ENCODE results near the gene GNG13.
"Not testable (repeated sequence)": the region's sequence is repeated elsewhere in the genome, so short reads cannot be mapped to it uniquely, and the experiment has no call there.

The GNG13 gene

DNA sequence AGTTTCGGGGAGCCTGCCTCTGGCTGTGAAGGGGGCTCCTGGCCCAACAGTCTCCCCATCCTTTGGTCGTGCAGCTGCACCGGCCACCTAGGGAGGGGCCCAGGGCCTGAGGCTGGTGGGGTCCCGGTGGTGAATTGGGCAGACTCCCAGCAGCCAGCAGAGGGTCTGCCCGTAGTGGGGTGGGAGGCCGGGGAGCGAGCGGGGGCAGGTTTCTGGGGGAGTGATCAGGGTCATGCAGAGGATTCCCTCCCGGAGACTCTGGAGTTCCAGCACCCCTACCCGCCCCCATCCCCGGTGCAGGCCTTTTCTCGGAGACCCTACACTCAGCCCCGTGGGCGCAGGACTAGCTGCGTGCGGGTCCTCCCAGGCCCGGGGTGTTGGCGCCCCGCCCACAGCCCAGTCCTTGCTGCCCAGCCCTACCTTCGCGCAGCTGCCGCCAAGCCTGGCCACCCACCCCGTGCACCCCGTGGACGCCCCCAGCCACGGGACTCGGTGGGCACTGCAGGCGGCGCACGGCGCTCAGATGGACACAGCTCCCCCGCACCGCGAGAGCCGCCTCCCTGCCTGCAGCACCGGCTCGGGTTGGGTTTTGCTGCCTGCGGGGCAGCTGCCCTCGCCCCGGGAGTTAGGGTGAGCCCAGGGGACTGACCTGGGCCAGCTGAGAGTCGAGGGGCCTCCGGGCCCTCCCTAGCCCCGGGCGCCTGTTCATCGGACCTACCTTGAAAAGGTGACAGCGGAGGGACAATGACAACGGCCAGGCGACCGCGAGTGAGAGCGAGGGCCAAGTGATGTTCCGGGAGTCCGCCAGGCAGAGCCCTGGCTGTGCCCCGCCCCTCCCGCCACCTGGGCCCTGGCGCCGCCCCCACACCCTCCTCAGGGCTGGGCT is at the start of gene GNG13:
Gene GNG13, minus strand, starts transcription at position 787 of the 886 bp plus-strand sequence. CDS start 1,657 bp downstream, outside the sequence.
- DNase-seq = no peak

DNA sequence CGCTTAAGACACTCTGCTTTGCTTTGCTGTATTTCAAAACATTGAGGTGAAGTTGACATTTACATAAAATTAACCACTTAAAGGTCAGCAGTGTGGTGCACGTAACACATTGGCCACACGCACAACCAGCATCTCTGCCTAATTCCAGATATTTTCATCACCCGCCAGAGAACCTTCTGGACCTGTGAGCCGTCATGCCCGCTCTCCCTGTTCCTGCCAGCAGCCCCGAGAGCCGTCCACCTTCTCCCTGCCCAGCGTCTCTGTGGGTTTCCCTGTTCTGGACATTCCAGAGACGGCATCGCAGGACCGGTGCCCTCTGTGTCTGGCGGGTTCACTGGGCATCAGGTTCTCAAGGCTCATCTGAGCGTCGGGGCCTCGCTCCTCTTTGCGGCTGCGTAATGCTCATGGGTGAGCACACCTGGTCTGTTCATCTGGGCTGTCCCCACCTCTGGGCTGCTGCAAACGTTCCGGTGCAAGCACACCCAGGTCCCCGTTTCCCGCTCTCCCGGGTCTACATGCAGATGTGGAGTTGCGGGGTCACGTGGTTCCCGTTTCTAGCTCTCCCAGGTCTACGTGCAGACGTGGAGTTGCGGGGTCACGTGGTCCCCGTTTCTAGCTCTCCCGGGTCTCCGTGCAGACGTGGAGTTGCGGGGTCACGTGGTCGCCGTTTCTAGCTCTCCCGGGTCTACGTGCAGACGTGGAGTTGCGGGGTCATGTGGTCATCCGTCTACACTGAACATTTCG is 48.1 kb upstream of the GNG13 start:
- no peak for DNase-seq

DNA sequence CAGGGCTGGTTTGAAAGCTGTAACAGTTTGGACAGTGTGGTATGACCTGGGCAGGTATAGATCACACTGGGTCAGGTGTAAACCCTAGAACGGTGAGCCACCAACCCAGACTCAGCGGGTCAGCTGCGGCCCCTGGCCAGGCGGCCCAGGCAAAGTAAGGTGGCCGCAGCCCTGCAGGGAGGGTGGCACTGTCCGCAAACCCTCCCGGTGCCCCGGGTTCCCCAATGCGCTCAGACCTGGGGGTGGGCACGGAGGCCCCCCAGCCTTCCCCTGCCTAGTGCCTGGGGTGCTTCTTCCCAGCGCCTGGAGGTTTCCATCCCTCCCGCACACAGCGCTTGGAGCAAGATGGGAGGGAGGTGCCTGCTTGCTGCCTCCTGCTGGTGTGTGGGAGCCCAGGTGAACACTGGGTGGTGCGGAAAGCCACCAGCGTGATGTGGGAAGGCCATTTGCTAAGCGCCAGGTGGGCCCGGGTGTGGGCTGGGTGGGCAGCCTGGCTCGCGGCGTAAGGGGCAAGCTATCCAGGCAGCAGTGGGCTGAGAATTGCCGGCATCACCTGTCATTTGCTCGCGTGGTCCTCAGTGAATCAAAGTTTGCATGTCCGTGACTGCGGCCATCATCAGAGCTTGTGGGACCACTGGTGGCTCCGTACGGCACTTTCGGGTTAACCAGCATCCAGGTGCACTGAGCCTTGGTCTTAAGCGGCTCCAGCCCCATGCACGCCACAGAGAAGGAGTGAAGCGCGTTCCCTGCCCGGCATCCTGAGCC is 47.3 kb upstream of the GNG13 start:
- no peak for DNase-seq

DNA sequence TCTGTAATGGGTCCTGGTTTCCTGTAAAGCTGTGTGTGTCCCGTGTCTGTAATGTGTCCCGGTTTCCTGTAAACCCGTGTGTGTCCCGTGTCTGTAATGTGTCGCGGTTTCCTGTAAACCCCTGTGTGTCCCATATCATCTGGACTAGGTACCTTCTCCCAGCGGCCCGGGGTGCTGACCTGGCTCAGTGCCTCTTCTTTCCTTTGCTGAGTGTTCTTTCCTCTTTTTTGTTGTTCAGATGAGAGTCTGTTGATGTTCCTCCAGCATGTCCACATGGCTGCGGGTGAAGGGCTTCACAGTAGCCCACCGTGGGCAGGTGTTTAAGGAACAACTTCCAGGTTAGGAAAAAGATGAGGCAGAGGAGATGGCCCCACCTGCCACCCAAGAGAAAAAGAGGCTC is 46.6 kb upstream of the GNG13 start:
- DNase-seq = no peak

DNA sequence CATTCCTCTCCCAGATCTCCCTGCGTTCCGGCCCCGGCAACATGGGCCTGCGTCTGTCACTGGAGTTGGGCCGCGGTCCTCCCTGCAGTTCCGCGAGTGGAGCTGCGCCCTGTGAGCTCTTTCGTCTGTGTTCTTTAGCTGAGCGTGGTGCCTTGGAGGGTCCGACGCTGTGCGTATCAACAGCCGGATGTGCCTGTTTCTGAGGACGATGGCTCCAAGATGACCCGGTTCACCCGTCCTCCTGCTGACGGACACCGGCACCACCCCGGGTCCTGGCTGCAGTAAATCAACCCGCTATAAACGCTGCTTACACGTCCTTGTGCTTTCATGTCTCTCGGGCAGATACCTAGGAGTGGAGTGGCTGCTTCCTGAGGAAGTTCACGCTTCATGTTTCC is 44.8 kb upstream of the GNG13 start:
- no peak for DNase-seq

- no peak for DNase-seq
Observed at GRCh38 chr16:844638-845350, 44.3 kb upstream of the GNG13 start.

DNA sequence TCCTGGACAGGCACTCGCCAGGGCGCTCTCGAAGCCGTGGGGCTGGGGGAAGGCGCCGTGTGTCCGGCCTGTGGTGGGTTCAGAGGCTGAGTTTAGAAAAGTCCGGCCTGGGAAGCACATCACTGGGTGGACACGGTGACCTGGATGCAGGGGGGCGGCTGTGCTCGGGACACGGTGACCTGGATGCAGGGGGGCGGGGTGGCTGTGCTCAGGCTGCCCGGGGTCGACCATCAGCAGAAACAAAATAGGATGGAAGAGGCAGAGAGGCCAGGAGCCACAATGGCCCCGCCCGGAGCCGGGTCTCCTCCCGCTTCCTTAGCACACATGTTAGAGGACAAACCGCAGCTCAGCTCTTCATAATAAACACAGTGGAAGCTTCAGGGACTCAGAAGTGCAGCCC is 43.2 kb upstream of the GNG13 start:
- no peak for DNase-seq

DNA sequence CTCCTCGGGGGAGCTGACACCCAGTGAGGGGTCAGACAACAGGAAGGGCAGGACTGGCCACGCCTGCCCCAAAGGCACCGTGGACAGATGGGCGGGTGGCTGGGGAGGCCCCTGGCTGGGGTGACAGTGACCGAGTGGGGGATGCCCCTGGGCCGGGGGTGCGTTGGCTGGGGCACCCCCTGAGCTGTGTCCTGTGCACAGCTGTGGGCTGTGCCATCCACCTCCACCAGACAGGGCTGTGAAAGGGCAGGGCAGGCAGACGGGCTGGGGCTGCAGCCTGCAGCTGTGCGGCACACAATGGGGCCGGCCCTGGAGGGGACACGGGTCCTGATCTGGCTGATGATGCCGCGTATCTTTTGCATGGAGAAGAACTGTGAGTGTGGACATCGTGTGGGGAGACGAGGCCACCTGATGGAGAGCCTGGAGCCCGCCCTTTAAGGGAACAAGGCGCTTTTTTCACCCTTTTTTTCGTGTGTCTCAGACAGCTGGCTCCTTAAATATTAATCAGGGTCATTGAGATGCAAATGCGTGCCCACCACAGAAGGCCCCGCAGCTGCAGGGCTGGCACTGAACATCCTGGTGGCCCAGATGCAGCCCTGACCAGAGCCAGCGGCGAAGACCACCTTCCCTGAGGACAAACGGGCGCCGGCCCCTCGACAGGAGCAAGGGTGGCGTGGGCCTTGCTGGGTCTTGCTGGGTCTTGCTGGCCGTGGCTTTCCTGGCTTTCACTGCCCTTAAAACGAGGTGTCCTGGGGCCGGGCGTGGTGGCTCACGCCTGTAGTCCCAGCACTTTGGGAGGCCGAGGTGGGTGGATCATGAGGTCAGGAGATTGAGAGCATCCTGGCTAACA is 42.4 kb upstream of the GNG13 start:
- DNase-seq = peak in 5 of 51 donors; percentile 9 to 60 (median 19)

DNA sequence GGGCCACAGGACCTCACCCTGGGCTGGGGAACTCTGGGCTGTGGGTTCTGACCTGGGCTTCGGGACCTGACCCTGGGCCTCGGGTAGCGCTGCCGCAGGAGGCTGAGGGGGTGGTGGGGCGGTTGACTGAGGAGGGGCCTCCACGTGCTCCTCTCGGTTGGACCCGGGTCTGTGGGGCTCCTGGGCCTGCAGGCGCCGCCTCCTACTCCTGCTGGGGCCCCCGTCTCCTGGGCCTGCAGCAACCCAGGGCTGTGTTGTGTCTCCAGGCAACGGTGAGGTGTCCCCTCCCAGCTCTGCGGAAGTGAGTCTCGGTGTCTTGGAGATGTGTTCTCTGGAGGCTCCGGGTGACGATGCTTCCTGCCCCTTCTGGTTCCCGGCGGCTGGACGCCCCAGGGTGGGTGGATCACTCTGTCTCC is 41.5 kb upstream of the GNG13 start:
- DNase-seq = peak in 24 of 51 donors; percentile 4 to 72 (median 39)

DNA sequence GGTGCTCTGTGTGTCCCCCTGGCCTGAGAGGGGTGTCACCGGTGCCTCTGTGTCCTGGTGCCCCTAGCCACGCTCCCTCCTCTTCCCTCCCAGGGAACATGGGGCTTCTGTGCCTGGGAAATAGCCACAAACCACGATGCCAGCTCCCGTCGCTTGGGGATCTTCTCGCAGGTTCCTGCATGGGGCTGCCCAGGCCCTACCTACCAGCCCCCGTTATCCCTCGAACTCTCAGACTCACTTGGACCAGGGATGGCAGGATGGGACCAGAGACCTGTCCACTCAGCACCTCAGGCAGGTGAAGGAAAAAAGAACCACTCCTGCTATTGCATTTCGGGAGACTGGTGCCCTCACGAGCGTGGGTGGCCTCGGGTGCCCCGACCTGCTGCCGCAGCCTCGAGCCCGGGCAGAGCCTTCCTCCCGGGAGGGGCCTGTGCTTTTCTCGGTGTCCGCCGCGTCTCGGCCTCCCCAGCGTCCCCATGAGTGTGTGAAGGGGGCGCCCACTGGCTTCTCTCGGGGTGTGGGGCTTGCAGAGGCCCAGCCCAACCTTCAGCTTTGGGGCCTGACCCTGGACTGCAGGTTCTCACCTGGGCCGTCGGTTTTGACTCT is 41.0 kb upstream of the GNG13 start:
- DNase-seq = no peak

DNA sequence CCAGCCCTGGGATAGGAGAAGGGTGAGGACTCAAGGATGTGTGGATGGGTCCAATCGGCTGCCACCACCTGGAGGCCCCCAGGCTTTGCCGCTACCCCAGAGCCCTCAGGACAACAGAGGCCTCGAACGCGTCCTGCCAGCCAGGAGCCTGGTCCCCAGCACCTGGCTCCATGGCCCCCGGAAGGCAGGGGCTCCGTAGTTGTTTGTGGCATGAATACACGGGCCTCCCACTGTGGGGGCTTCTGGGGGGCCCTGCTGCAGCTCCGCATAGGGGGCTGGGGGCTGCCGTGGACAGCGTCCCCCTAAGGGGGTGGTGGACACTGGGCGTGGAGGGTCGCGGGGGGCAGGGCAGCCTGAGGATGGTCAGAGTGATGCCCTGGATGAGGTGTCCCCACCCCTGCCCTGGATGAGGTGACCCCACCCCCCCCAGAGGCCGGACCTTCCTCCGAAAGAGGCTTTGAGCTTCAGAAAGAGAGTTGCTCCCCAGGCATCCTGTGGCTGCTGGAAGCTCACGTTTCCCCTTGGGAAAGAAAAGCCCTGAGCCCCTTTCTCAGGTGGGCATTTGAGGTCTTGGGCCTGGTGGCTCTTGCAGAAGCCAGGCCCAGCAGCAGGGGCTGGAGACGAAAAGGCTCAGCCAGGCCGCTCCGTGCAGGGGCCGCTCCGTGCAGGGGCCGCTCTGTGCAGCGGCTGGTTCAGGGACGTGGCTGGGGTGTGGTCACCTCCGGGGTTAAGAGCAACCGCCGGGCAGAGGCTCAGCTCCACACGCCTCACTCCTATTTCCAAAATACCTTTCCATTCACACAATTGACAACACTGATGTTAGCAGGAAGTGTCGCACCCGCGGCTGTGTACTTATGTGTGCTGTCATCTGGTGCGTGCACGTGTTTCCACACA is 40.3 kb upstream of the GNG13 start:
- no peak for DNase-seq

DNA sequence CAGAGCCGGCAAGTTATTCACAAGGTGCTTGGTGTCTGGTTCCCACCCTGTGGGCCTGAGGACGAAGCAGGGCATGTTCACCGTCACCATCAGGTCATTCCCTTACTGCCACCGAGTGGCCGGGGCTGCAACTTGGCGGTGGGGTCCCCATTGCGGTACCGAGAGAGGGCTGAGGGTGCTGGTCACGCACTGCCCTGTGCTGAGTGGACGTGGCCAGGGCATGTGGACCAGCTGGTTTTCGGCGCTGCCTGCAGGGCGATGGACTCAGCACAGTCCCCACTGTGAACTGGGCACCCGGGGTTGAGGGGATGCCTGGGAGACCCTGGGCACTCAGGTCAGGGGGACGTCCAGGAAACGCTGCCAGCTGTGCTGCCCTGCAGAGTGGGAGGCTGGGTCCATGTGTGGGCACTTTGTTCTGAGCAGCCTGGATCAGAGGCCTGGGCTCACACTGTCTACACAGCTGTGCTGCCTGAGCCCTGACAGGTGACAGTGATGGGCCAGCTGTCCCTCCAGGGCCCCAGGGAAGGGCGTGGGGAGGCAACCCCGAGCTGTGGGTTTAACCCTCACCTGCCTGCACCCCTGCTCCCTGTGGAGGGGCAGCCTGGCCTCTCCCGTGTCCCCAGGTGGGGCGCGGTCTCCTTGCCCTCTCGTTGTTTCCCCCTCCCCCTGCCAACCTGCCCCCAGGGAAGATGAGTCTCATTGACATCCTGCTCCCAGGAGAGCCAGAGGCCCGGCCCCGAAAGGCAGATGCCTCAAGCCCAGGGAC is 39.3 kb upstream of the GNG13 start:
- no peak for DNase-seq

- DNase-seq = no peak
Observed at GRCh38 chr16:838741-839140, 38.2 kb upstream of the GNG13 start.

DNA sequence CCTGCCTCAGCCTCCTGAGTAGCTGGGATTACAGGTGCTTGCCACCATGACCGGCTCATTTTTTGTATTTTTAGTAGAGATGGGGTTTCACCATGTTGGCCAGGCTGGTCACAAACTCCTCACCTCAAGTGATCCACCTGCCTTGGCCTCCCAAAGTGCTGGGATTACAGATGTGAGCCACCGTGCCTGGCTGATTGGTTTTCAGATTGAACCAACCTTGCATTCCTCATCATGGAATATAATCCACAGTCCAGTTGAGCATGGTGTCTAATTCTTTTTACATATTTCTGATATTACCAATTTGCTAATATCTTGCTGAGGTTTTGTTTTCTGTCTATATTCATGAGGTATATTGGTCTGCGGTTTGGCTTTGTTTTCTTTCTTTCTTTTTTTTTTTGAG is 36.3 kb upstream of the GNG13 start:
- DNase-seq = not testable (repeated sequence)

DNA sequence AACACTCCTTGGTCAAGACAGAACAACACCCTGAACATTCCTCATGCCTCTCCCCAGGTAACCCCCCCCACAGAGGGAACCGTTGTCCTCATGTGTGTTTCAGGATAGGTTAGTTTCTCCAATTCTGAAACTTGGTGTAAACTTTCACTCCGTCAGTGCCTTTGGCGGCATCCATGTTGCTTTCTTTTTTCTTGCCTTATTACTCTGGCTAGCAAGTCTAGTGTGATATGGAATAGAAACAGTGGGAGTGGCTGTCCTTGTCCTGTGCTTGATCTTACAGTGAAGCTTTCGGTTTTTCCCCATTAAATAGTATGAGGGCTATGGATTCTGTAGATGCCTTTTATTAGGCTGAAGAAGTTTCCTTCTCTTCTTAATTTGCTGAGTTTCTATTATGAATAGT is 35.7 kb upstream of the GNG13 start:
- no peak for DNase-seq

GRCh38 chr16:835373-835772 is 34.8 kb upstream of the GNG13 start:
- no peak for DNase-seq

- DNase-seq = no peak
Observed at GRCh38 chr16:833411-833810, 32.9 kb upstream of the GNG13 start.
